HCEC 1CT (cell line): Measurements from ENCODE around the gene FBXO10.
"Not testable (repeated sequence)": the region's sequence is repeated elsewhere in the genome, so short reads cannot be mapped to it uniquely, and the experiment has no call there.

Source experiments
- DNase-seq: peaks from one replicate; pipeline ENCODE4 v3.0.0-alpha.2; 2017

FBXO10 gene

DNA sequence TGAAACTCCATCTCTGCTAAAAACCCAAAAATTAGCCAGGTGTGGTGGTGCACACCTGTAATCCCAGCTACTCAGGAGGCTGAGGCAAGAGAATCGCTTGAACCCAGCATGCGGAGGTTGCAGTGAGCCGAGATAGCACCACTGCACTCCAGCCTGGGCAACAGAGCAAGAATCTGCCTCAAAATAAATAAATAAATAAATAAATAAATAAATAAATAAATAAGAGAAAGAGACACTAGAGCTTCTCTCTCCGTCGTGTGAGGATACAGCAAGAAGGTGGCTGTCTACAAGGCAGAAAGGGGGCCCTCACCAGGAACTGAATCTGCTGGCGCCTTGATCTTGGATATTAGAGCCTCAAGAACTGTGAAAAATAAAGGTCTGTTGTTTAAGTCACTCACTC, 102.2 kb downstream of the FBXO10 start:
- DNase-seq, result not testable (repeated sequence)

DNA sequence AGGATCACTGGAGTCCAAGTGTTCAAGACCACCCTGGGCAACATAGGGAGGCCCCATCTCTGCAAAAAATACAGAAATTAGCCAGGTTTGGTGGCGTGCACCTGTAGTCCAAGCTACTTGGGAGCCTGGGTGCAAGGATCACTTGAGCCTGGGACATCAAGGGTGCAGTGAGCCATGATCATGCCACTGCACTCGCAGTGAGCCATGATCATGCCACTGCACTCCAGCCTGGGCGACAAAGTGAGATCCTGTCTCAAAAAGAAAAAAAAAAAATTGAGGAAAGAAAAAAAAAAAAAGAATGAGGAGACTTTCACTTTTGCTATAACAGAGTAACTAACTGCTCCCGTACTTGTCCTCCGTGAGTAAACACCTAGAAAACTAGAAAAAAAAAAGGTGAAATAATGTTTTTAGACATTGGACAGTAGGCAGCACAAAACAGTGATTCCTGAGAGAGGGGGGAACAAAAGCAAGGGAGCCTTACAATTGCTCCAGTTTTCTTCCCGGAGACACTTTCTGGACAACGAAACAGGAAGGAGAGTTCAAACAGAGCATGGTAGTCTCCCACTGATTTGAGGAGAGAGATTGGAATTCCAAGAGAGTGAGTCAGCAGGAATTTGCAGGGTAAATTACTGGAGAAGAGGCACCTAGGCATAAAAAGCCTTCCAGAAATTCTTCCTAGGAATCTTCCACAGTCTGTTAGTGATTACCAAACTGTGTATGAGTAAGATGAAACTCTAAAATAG, 104.1 kb downstream of the FBXO10 start:
- peak; percentile 95 for DNase-seq

GRCh38 chr9:37468620-37469019, 107.6 kb downstream of the FBXO10 start:
- DNase-seq, result no peak

- DNase-seq, result not testable (repeated sequence)
Measured at GRCh38 chr9:37467530-37467929, 108.7 kb downstream of the FBXO10 start.

GRCh38 chr9:37466037-37466709, 110.0 kb downstream of the FBXO10 start:
- DNase-seq, result peak; percentile 86

- DNase-seq, result peak; percentile 100
Measured at GRCh38 chr9:37465249-37466036, 110.7 kb downstream of the FBXO10 start, which contains the start of gene ZBTB5. Gene ZBTB5, minus strand, starts transcription at chr9:37465450. Its CDS starts 22,899 bp downstream, at chr9:37442551.

- peak; percentile 64 for DNase-seq
Measured at GRCh38 chr9:37464426-37465248, 111.5 kb downstream of the FBXO10 start.

GRCh38 chr9:37464006-37464405, 112.2 kb downstream of the FBXO10 start:
- no peak for DNase-seq
